GM21786 (cell line): ENCODE measurements around the gene ZNF436.

Experiments
- ATAC-seq: cut with Tn5 transposase; IDR thresholded peaks from one replicate; pipeline ENCODE4 v1.9.1; 2021; ENCODE audit not compliant: unreplicated experiment

The ZNF436 gene

GRCh38 chr1:23367791-23368561 lies 1.7 kb downstream of the ZNF436 start:
- peak; percentile 87 for ATAC-seq

GRCh38 chr1:23367451-23367790 lies 2.2 kb downstream of the ZNF436 start:
- ATAC-seq, result no peak

DNA sequence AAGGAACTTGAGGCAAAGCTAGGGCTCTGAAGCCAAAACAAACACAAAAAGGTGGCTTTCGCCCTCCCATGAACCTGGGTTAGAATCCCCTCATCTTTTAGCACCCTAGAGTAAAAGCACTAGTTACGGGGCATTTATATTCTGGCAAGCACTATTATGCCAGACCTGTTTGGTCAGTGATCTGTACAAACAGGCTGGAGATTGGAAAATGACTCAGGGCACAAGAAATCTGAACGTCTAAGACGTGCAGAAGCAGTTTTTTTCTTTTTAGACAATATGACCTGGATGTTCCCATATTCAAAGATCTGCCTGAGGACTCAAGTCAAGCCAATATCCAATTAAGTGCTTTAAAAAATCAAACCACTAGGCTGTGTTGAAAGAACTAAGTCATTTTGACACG lies 3.0 kb downstream of the ZNF436 start:
- no peak for ATAC-seq

GRCh38 chr1:23366146-23366545 lies 3.5 kb downstream of the ZNF436 start:
- no peak for ATAC-seq

DNA sequence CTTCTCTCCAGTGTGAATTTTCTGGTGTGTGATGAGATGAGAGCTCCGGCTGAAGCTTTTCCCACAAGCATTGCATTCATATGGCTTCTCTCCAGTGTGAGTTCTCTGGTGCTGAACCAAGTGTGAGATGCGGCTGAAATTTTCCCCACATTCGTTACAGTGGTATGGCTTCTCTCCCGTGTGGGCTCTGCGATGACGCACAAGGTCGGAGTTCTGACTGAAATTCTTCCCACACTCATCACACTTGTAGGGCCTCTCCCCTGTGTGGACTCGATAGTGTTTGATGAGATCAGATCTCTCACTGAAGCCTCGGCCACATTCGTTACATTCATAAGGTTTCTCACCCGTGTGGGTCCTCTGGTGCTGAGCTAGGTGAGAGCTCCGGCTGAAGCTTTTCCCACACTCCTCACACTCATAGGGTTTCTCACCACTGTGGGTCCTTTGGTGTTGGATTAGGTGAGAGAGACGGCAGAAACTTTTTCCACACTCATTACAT lies 7.4 kb downstream of the ZNF436 start:
- no peak for ATAC-seq

GRCh38 chr1:23358310-23358875 lies 11.2 kb downstream of the ZNF436 start:
- ATAC-seq, result no peak

DNA sequence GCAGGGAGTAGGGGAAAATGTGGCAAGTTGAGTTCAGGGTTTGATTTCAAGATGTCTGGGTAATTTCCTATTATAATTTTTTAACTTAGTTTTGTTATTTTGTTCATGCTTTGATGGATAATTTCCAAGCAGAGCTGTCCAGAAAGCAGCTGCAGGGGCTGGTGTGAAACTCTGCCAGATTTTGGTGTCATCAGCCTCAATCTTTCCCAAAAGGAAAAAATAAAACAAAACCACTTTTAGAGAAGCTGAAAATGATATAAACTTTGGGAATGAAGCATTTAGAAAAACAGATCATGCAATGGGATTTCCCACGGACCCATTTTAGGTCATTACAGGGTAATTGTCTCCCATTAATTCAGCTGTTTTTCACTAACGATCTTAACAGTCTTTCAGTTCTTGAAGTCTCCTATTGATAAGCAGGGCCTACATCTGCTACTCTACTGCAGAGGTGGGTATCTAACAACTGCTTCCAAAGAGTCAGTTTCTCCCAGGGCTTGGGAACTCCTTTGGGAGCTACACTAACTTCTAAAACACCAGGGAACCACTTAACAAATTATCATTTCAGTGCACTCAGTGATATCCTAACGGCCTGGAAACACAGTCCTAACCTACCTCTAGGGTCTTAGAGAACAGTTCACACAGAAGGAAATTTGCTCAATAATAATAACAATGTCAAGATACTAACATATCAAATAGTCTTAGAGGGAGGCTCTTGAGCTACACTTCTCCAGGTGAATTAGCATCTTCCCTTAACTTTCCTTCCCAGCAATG lies 12.3 kb downstream of the ZNF436 start:
- ATAC-seq, result no peak

- ATAC-seq, result no peak
Observed at GRCh38 chr1:23356471-23357137, 13.0 kb downstream of the ZNF436 start.

DNA sequence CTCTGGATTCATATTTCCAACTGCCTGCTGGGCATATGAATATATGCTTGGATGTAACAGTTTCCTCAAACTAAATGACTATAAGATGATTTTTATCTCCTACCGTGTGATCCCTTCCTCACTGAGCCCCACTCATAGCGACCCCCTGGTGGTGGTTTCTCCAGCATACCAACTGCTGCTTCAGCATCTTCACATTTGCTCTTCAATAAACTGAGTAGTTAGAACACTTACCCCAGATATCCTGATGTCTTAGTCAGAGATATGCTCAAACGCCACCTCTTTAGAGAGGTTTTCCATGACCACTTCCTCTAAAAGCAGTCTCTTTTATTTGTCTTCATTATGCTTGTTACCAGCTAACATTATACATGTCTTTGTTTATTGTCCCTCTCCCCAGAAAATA lies 15.4 kb downstream of the ZNF436 start:
- no peak for ATAC-seq

- no peak for ATAC-seq
Observed at GRCh38 chr1:23352096-23352695, 17.4 kb downstream of the ZNF436 start.

DNA sequence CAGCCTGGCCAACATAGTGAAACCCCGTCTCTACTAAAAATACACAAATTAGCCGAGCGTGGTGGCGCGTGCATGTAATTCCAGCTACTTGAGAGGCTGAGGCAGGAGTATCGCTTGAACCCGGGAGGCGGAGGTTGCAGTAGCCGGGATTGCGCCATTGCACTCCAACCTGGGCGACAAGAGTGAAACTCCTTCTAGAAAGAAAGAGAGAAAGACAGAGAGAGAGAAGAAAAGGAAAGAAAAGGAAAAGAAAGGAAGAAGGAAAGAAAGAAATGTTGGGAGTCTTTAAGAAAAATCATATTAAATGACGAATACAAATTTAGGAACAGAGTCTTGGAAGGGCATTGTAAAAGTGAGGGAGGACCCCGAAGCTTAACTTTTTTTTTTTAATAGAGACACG lies 23.7 kb downstream of the ZNF436 start:
- ATAC-seq, result no peak

DNA sequence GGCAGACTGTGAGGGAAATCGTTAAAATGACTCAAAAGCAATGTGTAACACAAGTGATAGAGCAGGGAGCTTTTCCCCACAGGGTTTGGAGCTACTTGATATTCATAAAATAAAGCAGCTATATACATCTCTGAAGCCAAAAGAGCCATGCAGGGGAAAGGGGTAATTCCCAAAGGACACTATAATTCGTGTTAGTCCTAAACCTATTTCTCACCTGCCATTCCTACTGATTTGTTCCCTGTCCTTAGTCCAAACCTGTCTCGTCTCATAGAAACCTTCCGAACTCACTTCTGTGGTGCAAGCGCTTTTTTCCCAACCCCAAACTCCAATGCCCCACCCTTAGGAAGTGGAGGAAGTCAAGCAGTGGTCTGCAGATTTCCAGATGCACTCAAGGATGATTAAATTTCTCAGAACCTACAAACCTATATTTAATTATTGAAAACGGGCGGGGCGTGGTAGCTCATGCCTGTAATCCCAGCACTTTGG lies 24.6 kb downstream of the ZNF436 start:
- ATAC-seq, result no peak

DNA sequence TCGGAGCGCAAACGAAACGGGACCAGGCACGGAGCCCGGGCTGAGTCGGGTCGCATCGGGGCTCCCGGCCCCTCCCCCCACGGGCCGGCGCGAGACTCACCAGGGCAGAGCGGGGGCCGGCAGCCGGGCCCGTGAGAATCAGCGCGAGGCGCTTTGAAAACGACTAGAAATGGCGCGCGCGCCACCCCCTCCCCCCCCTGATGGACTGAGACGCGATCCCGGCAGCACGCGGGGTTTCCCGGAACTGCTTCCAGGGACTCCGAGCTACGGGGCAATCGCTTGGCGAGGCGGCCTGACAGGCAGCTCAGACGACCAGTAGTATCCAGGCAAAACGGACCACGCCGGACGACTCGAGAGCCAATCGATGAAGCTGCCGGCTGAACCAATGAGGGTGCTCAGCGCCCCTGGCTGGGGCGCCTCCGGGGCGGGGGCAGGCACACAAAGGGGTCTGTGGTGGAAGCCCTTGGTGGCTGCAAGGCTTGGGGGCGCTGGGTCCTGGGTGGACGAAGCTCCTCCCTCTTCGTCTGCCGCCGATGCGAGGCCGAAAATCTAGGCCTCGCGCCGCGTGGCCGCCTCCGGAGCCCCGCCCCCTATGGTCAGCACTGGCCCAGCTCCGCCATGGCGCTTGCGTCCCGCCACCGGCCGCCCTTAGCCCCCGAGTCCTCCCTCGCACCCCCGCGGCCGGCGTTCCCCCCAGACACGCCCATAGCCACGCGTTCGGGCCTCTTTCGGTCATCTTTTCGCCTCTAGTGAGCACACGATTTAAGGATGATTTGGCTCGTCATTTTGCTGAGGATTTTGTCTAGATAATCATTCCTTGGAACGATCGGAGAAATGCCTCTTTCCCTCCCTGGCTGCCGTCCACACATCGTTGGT lies 25.3 kb downstream of the ZNF436 start, which contains the start of gene HNRNPR:
HNRNPR (minus strand) TSS at position 174 of the 876 bp plus-strand sequence. CDS start 3,276 bp downstream, outside the sequence.
- peak; percentile 91 for ATAC-seq

GRCh38 chr1:23343221-23344110 lies 26.2 kb downstream of the ZNF436 start:
- peak; percentile 14 for ATAC-seq

GRCh38 chr1:23341931-23342692 lies 27.5 kb downstream of the ZNF436 start:
- ATAC-seq, result no peak

DNA sequence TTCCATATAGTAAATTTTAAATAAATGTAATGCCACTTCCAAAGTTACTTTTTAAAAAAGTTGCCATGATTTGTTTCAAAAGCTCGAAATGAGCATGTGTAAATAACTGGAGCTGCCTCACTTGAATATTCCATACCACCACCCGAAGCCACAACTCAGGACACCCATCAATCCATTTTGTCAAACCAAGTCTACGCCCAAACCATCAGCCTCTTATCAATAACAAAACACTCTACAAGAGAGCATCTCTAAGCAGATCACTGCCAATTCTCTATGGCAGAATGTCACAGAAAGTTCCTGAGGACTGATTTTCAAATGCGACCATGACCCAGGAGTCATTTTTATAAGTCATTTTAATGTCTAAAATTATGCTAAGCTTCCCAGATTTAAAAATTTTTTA lies 30.0 kb downstream of the ZNF436 start:
- no peak for ATAC-seq

GRCh38 chr1:23337869-23338268 lies 31.8 kb downstream of the ZNF436 start:
- no peak for ATAC-seq

- ATAC-seq, result no peak
Observed at GRCh38 chr1:23331713-23332112, 37.9 kb downstream of the ZNF436 start.
